Peyer's patch (tissue), 4 donors: ENCODE measurements around the gene PLCD1.

Experiments
- CTCF ChIP-seq, 6 experiments: fragments of 450-650 bp in 4 of 6; fragments of 200-600 bp in 2 of 6; sonication (generic) in 1 of 6; IDR thresholded peaks; one replicate each; pipeline ENCODE4 v1.5.1; 2017 to 2019; ENCODE audit warnings: antibody characterized with exemption in 6 of 6, mild to moderate bottlenecking in 3 of 6, moderate library complexity in 1 of 6
- POLR2A ChIP-seq, 2 donors: fragments of 450-650 bp; IDR thresholded peaks; one replicate each; pipeline ENCODE4 v1.5.1; 2017; ENCODE audit warnings: antibody characterized with exemption in 2 of 2, mild to moderate bottlenecking in 2 of 2, moderate library complexity in 2 of 2

- TF ChIP-seq CTCF (IDR thresholded peaks at IDR 0.05) (no peak), POLR2A (IDR thresholded peaks at IDR 0.05) (no peak)
Observed at GRCh38 chr3:38015984-38016383, 13.5 kb downstream of the PLCD1 start.
